ENCODE measurements around the gene FGF18. TPM values are rescaled to one million over a fixed set of nuclear protein-coding genes. Genes with fewer than 3 reads are reported as not detected.

Gene FGF18
- total RNA-seq, 1 experiment from 2014 or later: 0.94 TPM

DNA sequence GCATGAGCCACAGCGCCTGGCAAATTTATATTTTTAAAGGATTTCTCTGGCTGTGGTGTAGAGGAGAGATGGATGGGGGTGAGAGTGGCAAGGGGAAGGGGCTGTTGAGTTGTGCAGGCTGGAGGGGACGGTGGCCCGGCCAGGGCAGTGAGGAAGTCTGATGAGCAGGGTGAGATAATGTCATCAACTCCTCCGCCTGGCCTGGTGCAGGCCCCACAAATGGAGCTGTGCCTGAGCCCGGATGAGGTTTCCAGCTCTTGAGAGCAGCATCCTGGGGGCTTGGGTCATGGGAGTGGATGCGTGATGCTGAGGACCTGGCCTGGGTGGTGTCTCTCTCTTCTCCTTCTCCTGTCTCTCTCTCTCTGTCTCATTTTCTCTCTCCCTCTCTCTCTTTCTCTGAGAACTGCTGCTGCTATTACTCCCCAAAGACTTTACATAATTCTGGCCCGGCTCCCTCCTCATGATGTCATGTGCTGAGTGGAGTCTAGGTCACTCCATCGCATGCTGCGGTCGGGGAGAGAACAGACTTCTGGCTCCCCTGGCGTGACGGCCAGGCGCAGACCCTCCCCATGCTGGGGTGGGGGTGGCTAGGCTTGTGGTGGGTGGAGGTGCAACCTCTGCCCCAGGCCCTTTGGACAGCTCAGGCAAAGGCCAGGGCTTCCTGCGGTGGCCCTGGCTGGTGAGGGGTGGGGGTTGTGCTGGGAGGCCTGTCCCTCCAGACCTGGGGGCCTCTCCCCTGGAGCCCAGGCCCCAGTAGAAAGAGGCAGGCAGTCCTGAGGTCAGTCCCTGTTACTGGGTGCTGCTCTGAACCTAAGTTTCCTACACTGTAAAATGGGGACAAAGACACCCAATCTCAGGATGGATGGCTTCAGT, 26.4 kb downstream of the FGF18 start:
- Histone ChIP-seq H2BK12ac (ENCODE audit: insufficient read length, low read depth, low read length) (no peak overlapping the region), H3K79me2 (ENCODE audit: insufficient read depth, low read length) (no peaks in the 10 kb centered on the region), H2BK15ac (ENCODE audit: low read depth, low read length) (no peak overlapping the region), H3K23me2 (ENCODE audit: insufficient read length, low read depth, low read length, poor library complexity, severe bottlenecking) (peaks cover 2% of the 10 kb centered on the region), H3K4me2 (ENCODE audit: insufficient read depth, insufficient read length, low read length) (no peak overlapping the region), H3K23ac (ENCODE audit: insufficient read length, low read depth, low read length) (no peak overlapping the region), H3K9ac (ENCODE audit: extremely low read depth, insufficient read length, low read length) (no peak overlapping the region), H2BK120ac (ENCODE audit: low read depth, low read length, poor library complexity, severe bottlenecking) (no peak overlapping the region), H3K27me3 (ENCODE audit: insufficient read depth, low read length) (no peaks in the 10 kb centered on the region), H3K27ac (ENCODE audit: insufficient read length, low read depth, low read length) (no peak overlapping the region), H4K20me1 (ENCODE audit: control insufficient read depth, insufficient read depth, insufficient read length) (no peaks in the 10 kb centered on the region), H3K14ac (ENCODE audit: insufficient read depth, low read length) (no peak overlapping the region), H2AK5ac (ENCODE audit: insufficient read length, low read length) (no peak overlapping the region), H4K5ac (ENCODE audit: insufficient read length, low read depth, low read length) (no peak overlapping the region), H3K56ac (ENCODE audit: insufficient read length, low read depth, low read length) (no peak overlapping the region), H4K91ac (ENCODE audit: insufficient read length, low read depth, low read length) (no peak overlapping the region), H3K4me1 (ENCODE audit: insufficient read depth, low read length) (peaks cover 10% of the 10 kb centered on the region; the same call in 1 of the 2 replicates), H3K4ac (ENCODE audit: low read depth, low read length) (no peak overlapping the region), H3K9me3 (ENCODE audit: control insufficient read depth, low read depth, low read length) (no peaks in the 10 kb centered on the region), H3K18ac (ENCODE audit: insufficient read length, low read depth, low read length) (no peak overlapping the region), H3K79me1 (ENCODE audit: insufficient read depth, low read depth, low read length, poor library complexity, severe bottlenecking) (no peaks in the 10 kb centered on the region), H2BK5ac (ENCODE audit: insufficient read length, low read length) (no peak overlapping the region), H2AFZ (ENCODE audit: low read length) (no peak overlapping the region), H2BK20ac (ENCODE audit: low read depth, low read length, poor library complexity, severe bottlenecking) (no peak overlapping the region), H4K8ac (replicated peaks; ENCODE audit: insufficient read length, low read depth, low read length) (no peak overlapping the region), H3T11ph (ENCODE audit: low read length) (no peak overlapping the region)
- H3K4me1 Mint-ChIP-seq: peaks cover 30 to 45% of the 10 kb centered on the region in 2 experiments
- TF ChIP-seq, protein P1, sequence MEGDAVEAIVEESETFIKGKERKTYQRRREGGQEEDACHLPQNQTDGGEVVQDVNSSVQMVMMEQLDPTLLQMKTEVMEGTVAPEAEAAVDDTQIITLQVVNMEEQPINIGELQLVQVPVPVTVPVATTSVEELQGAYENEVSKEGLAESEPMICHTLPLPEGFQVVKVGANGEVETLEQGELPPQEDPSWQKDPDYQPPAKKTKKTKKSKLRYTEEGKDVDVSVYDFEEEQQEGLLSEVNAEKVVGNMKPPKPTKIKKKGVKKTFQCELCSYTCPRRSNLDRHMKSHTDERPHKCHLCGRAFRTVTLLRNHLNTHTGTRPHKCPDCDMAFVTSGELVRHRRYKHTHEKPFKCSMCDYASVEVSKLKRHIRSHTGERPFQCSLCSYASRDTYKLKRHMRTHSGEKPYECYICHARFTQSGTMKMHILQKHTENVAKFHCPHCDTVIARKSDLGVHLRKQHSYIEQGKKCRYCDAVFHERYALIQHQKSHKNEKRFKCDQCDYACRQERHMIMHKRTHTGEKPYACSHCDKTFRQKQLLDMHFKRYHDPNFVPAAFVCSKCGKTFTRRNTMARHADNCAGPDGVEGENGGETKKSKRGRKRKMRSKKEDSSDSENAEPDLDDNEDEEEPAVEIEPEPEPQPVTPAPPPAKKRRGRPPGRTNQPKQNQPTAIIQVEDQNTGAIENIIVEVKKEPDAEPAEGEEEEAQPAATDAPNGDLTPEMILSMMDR (conservative IDR thresholded peaks at IDR 0.05): no peak
- H3K36me3 Mint-ChIP-seq (ENCODE audit: insufficient read depth in 1 of 3, low read depth in 3 of 3): no peaks in the 10 kb centered on the region; a peak in 2 of 7 replicates
- peak overlapping the region in 1 of 3 experiments; percentile 66; a peak in 1 of 7 replicates for H3K27ac Mint-ChIP-seq
- WGBS (ENCODE audit: extremely low coverage, insufficient read length, low lambda C conversion rate): no CpG with 5 or more reads among the region's 14 CpGs
- peaks cover 21% of the 10 kb centered on the region for H3K27me3 Mint-ChIP-seq (ENCODE audit: low read depth)
- H3K9me3 Mint-ChIP-seq: no peaks in the 10 kb centered on the region
- H3K4me3 Mint-ChIP-seq: no peak overlapping the region; a peak in 1 of 5 replicates
- no peak for DNase-seq
